Neural progenitor cell (in vitro differentiated cells): ENCODE data around the gene PCDH9. TPM values are rescaled to one million over a fixed set of nuclear protein-coding genes. Genes with fewer than 3 reads are reported as not detected.

Experiments used
- DNase-seq: peaks from one replicate; pipeline ENCODE4 v3.0.0-alpha.2; 2016; ENCODE audit warnings: low spot score
- H2AFZ ChIP-seq: fragments of 200-600 bp; sonication (generic); replicated peaks from 2 replicates; pipeline ENCODE4 v1.6.1; 2016; ENCODE audit warnings: antibody characterized with exemption
- H3F3A ChIP-seq: fragments of 200-600 bp; sonication (generic); 2 replicates; pipeline ENCODE4 v1.6.1; 2016; ENCODE audit warnings: antibody characterized with exemption, low read depth
- H3K27ac ChIP-seq: fragments of 200-600 bp; sonication (generic); 2 replicates; pipeline ENCODE4 v1.5.1; 2016; ENCODE audit warnings: mild to moderate bottlenecking
- H3K27me3 ChIP-seq: fragments of 200-600 bp; sonication (generic); 2 replicates; pipeline ENCODE4 v1.6.1; 2016; ENCODE audit warnings: mild to moderate bottlenecking, moderate library complexity
- H3K36me3 ChIP-seq: fragments of 200-600 bp; sonication (generic); 2 replicates; pipeline ENCODE4 v1.5.1; 2016
- H3K4me1 ChIP-seq: fragments of 200-600 bp; sonication (generic); 2 replicates; pipeline ENCODE4 v1.6.1; 2016; ENCODE audit warnings: mixed run types
- H3K4me2 ChIP-seq: fragments of 200-600 bp; sonication (generic); 2 replicates; pipeline ENCODE4 v1.6.1; 2016
- H3K4me3 ChIP-seq: fragments of 200-600 bp; sonication (generic); 2 replicates; pipeline ENCODE4 v1.5.1; 2016
- H3K79me2 ChIP-seq: fragments of 200-600 bp; sonication (generic); 2 replicates; pipeline ENCODE4 v1.6.1; 2016; ENCODE audit warnings: low read depth
- H3K9ac ChIP-seq: fragments of 200-600 bp; sonication (generic); 2 replicates; pipeline ENCODE4 v1.6.1; 2016
- H3K9me3 ChIP-seq: fragments of 200-600 bp; sonication (generic); 2 replicates; pipeline ENCODE4 v1.5.1; 2016; ENCODE audit warnings: low read depth
- H4K20me1 ChIP-seq: fragments of 200-600 bp; sonication (generic); 2 replicates; pipeline ENCODE4 v1.6.1; 2016; ENCODE audit warnings: low read depth
- H3K27ac Mint-ChIP-seq: 3 replicates; pipeline ENCODE4 v1.8.0; 2021; ENCODE audit warnings: mixed read lengths
- H3K27me3 Mint-ChIP-seq: 2 replicates; pipeline ENCODE4 v1.8.0; 2022; ENCODE audit warnings: low read depth, mild to moderate bottlenecking, inconsistent platforms, moderate library complexity, mixed read lengths; ENCODE audit not compliant: insufficient read depth
- H3K36me3 Mint-ChIP-seq: 3 replicates; pipeline ENCODE4 v1.8.0; 2021; ENCODE audit warnings: mixed read lengths
- H3K4me1 Mint-ChIP-seq: 3 replicates; pipeline ENCODE4 v1.8.0; 2021; ENCODE audit warnings: mixed read lengths
- H3K4me3 Mint-ChIP-seq: 3 replicates; pipeline ENCODE4 v1.8.0; 2021; ENCODE audit warnings: mild to moderate bottlenecking, moderate library complexity, mixed read lengths
- H3K9me3 Mint-ChIP-seq: 3 replicates; pipeline ENCODE4 v1.8.0; 2020; ENCODE audit warnings: mixed read lengths
- CTCF ChIP-seq: fragments of 200-600 bp; sonication (generic); IDR thresholded peaks from 2 replicates; pipeline ENCODE4 v1.5.1; 2017; ENCODE audit warnings: antibody characterized with exemption, mild to moderate bottlenecking
- EZH2 ChIP-seq: fragments of 200-600 bp; sonication (generic); IDR thresholded peaks from 2 replicates; pipeline ENCODE4 v1.6.1; 2017; ENCODE audit warnings: antibody characterized with exemption, mild to moderate bottlenecking, moderate library complexity
- EZH2phosphoT487 ChIP-seq: fragments of 200-600 bp; sonication (generic); IDR thresholded peaks from 2 replicates; pipeline ENCODE4 v1.6.1; 2017; ENCODE audit warnings: antibody characterized with exemption
- total RNA-seq: library from RNA; depleted of rRNA; stranded (reverse); fragments of >200 nt; gene quantifications from 2 replicates; pipeline ENCODE4 v1.2.3, GENCODE V29; 2015; ENCODE audit warnings: low replicate concordance

PCDH9 gene
- total RNA-seq, 1 donor from 2014 or later, result 0.24 TPM

- Histone ChIP-seq H3K9me3 (no peaks in the 10 kb centered on the region), H3K27me3 (no peaks in the 10 kb centered on the region), H3K4me3 (no peak overlapping the region), H3K36me3 (no peaks in the 10 kb centered on the region), H3K27ac (no peak overlapping the region), H3F3A (no peaks in the 10 kb centered on the region), H3K4me1 (peaks cover 12% of the 10 kb centered on the region), H2AFZ (no peak overlapping the region), H3K4me2 (no peak overlapping the region), H4K20me1 (no peaks in the 10 kb centered on the region), H3K9ac (no peak overlapping the region), H3K79me2 (no peaks in the 10 kb centered on the region)
- peaks cover 14% of the 10 kb centered on the region for H3K36me3 Mint-ChIP-seq
- no peaks in the 10 kb centered on the region for H3K27me3 Mint-ChIP-seq
- peaks cover 11% of the 10 kb centered on the region for H3K9me3 Mint-ChIP-seq
- no peak overlapping the region for H3K27ac Mint-ChIP-seq
- H3K4me3 Mint-ChIP-seq, result no peak overlapping the region
- no peak for TF ChIP-seq EZH2
- no peak for TF ChIP-seq EZH2phosphoT487
- no peak for TF ChIP-seq CTCF
- DNase-seq, result no peak
- peaks cover 29% of the 10 kb centered on the region for H3K4me1 Mint-ChIP-seq
Measured at GRCh38 chr13:67216864-67217263, 13.3 kb downstream of the PCDH9 start.

GRCh38 chr13:67210208-67210607, 19.9 kb downstream of the PCDH9 start:
- Histone ChIP-seq H3K4me3 (no peak overlapping the region), H3K27me3 (no peaks in the 10 kb centered on the region), H3F3A (no peaks in the 10 kb centered on the region), H2AFZ (no peak overlapping the region), H4K20me1 (no peaks in the 10 kb centered on the region), H3K4me1 (no peaks in the 10 kb centered on the region), H3K9me3 (no peaks in the 10 kb centered on the region), H3K9ac (no peak overlapping the region), H3K79me2 (no peaks in the 10 kb centered on the region), H3K36me3 (no peaks in the 10 kb centered on the region), H3K4me2 (no peak overlapping the region), H3K27ac (no peak overlapping the region)
- Mint-ChIP-seq H3K9me3 (peaks cover 11% of the 10 kb centered on the region), H3K4me1 (no peaks in the 10 kb centered on the region), H3K27ac (no peak overlapping the region), H3K36me3 (peaks cover 17% of the 10 kb centered on the region), H3K4me3 (no peak overlapping the region), H3K27me3 (no peaks in the 10 kb centered on the region)
- TF ChIP-seq CTCF (no peak), EZH2phosphoT487 (no peak), EZH2 (no peak)
- DNase-seq, result no peak

GRCh38 chr13:67208552-67208951, 21.6 kb downstream of the PCDH9 start:
- H3K36me3 Mint-ChIP-seq, result peaks cover 9% of the 10 kb centered on the region
- no peak overlapping the region for H3K4me3 Mint-ChIP-seq
- Histone ChIP-seq H3K27me3 (no peaks in the 10 kb centered on the region), H3K79me2 (no peaks in the 10 kb centered on the region), H3K9me3 (no peaks in the 10 kb centered on the region), H3K4me3 (no peak overlapping the region), H3K36me3 (no peaks in the 10 kb centered on the region), H3K9ac (no peak overlapping the region), H4K20me1 (no peaks in the 10 kb centered on the region), H3K27ac (no peak overlapping the region), H2AFZ (no peak overlapping the region), H3K4me1 (no peaks in the 10 kb centered on the region), H3F3A (no peaks in the 10 kb centered on the region), H3K4me2 (no peak overlapping the region)
- H3K4me1 Mint-ChIP-seq, result no peaks in the 10 kb centered on the region
- H3K9me3 Mint-ChIP-seq, result peaks cover 6% of the 10 kb centered on the region
- H3K27me3 Mint-ChIP-seq, result no peaks in the 10 kb centered on the region
- no peak for TF ChIP-seq EZH2
- no peak for TF ChIP-seq CTCF
- TF ChIP-seq EZH2phosphoT487, result no peak
- no peak overlapping the region for H3K27ac Mint-ChIP-seq
- no peak for DNase-seq

DNA sequence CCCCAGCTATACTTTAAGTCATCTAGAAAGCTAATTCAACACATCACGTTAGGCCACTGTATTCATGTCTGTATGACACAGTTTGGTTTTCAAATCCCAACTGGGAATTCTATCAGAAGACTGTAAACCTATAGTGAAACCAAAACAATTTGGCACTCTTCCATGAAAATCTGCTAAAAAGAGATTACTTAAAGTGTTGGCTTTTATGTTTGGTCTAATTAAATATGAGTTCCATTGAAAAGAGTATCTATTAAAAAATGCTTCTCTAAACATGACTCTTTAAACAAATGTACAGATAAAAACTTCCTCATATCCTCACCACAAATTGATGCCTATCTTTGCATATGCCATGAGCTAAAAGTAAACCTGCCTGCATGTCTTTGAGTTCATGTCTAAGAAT, 25.4 kb downstream of the PCDH9 start:
- no peaks in the 10 kb centered on the region for H3K4me1 ChIP-seq
- no peak for DNase-seq

More for the DNA sequence above, 25.4 kb downstream of the PCDH9 start:
- H3K27me3 ChIP-seq, result no peaks in the 10 kb centered on the region
- H3K4me2 ChIP-seq, result no peak overlapping the region
- H3K36me3 ChIP-seq, result no peaks in the 10 kb centered on the region
- H3K27me3 Mint-ChIP-seq, result no peaks in the 10 kb centered on the region
- H3K4me3 Mint-ChIP-seq, result no peak overlapping the region
- no peaks in the 10 kb centered on the region for H3K9me3 Mint-ChIP-seq
- H3F3A ChIP-seq, result no peaks in the 10 kb centered on the region
- no peaks in the 10 kb centered on the region for H3K9me3 ChIP-seq
- H3K36me3 Mint-ChIP-seq, result peaks cover 3% of the 10 kb centered on the region
- no peak overlapping the region for H3K27ac ChIP-seq
- no peaks in the 10 kb centered on the region for H4K20me1 ChIP-seq
- peaks cover 4% of the 10 kb centered on the region for H3K4me1 Mint-ChIP-seq
- H3K79me2 ChIP-seq, result no peaks in the 10 kb centered on the region
- TF ChIP-seq EZH2, result no peak
- no peak for TF ChIP-seq CTCF
- TF ChIP-seq EZH2phosphoT487, result no peak
- H3K4me3 ChIP-seq, result no peak overlapping the region
- H3K9ac ChIP-seq, result no peak overlapping the region
- H2AFZ ChIP-seq, result no peak overlapping the region
- H3K27ac Mint-ChIP-seq, result no peak overlapping the region
